Effector memory CD4-positive, alpha-beta T cell (primary cell): ENCODE results near the gene RBFA.
"Not testable (repeated sequence)": the region's sequence is repeated elsewhere in the genome, so short reads cannot be mapped to it uniquely, and the experiment has no call there.

Experiments
- DNase-seq, 3 donors: peaks; one replicate each; pipeline ENCODE4 v3.0.0-alpha.2; 2020
- H3K27ac ChIP-seq: 2 replicates; pipeline ENCODE4 v1.7.0; 2013; ENCODE audit warnings: mild to moderate bottlenecking, low read length, moderate library complexity; ENCODE audit not compliant: insufficient read depth, poor library complexity, severe bottlenecking
- H3K27me3 ChIP-seq: replicated peaks from 2 replicates; pipeline ENCODE4 v1.7.0; 2013; ENCODE audit warnings: mild to moderate bottlenecking, low read length; ENCODE audit not compliant: insufficient read depth, control insufficient read depth, poor library complexity, severe bottlenecking
- H3K36me3 ChIP-seq: 2 replicates; pipeline ENCODE4 v1.7.0; 2013; ENCODE audit warnings: mild to moderate bottlenecking, low read length, moderate library complexity; ENCODE audit not compliant: control insufficient read depth, insufficient read depth
- H3K4me1 ChIP-seq: 2 replicates; pipeline ENCODE4 v1.7.0; 2013; ENCODE audit warnings: low read length, mild to moderate bottlenecking; ENCODE audit not compliant: control insufficient read depth, insufficient read depth, poor library complexity, severe bottlenecking
- H3K4me3 ChIP-seq: 2 replicates; pipeline ENCODE4 v1.7.0; 2013; ENCODE audit warnings: low read length, low read depth, mild to moderate bottlenecking; ENCODE audit not compliant: insufficient read depth, poor library complexity, severe bottlenecking
- H3K9me3 ChIP-seq: 2 replicates; pipeline ENCODE4 v1.7.0; 2013; ENCODE audit warnings: mild to moderate bottlenecking, low read length, moderate library complexity; ENCODE audit not compliant: control insufficient read depth

RBFA gene

GRCh38 chr18:80000877-80001276 lies 33.4 kb upstream of the RBFA start:
- no peaks in the 10 kb centered on the region for H3K36me3 ChIP-seq
- no peaks in the 10 kb centered on the region for H3K27me3 ChIP-seq
- no peak for DNase-seq
- no peak overlapping the region for H3K4me3 ChIP-seq
- no peak overlapping the region for H3K27ac ChIP-seq
- H3K9me3 ChIP-seq, result no peaks in the 10 kb centered on the region
- H3K4me1 ChIP-seq, result no peaks in the 10 kb centered on the region

- Histone ChIP-seq H3K27me3 (no peaks in the 10 kb centered on the region), H3K4me1 (no peaks in the 10 kb centered on the region), H3K27ac (no peak overlapping the region)
Observed at GRCh38 chr18:80002468-80002867, 31.8 kb upstream of the RBFA start.

GRCh38 chr18:80004600-80005342 lies 29.5 kb upstream of the RBFA start:
- Histone ChIP-seq H3K4me3 (no peak overlapping the region), H3K4me1 (no peaks in the 10 kb centered on the region), H3K27me3 (no peaks in the 10 kb centered on the region)

More at GRCh38 chr18:80002468-80002867, 31.8 kb upstream of the RBFA start:
- Histone ChIP-seq H3K9me3 (no peaks in the 10 kb centered on the region), H3K36me3 (no peaks in the 10 kb centered on the region), H3K4me3 (no peak overlapping the region)
- no peak for DNase-seq

GRCh38 chr18:80006724-80007123 lies 27.5 kb upstream of the RBFA start:
- H3K4me1 ChIP-seq, result no peaks in the 10 kb centered on the region
- H3K27ac ChIP-seq, result no peak overlapping the region
- no peaks in the 10 kb centered on the region for H3K36me3 ChIP-seq
- no peak overlapping the region for H3K4me3 ChIP-seq
- no peak for DNase-seq
- H3K9me3 ChIP-seq, result no peaks in the 10 kb centered on the region
- H3K27me3 ChIP-seq, result no peaks in the 10 kb centered on the region

More at GRCh38 chr18:80004600-80005342, 29.5 kb upstream of the RBFA start:
- H3K36me3 ChIP-seq, result no peaks in the 10 kb centered on the region
- no peaks in the 10 kb centered on the region for H3K9me3 ChIP-seq
- no peak overlapping the region for H3K27ac ChIP-seq
- no peak for DNase-seq

- H3K9me3 ChIP-seq, result no peaks in the 10 kb centered on the region
- no peaks in the 10 kb centered on the region for H3K27me3 ChIP-seq
- DNase-seq, result no peak
- H3K4me1 ChIP-seq, result no peaks in the 10 kb centered on the region
- H3K36me3 ChIP-seq, result no peaks in the 10 kb centered on the region
- H3K27ac ChIP-seq, result no peak overlapping the region
- no peak overlapping the region for H3K4me3 ChIP-seq
Observed at GRCh38 chr18:80009661-80010550, 24.3 kb upstream of the RBFA start.

GRCh38 chr18:80010551-80010906 lies 23.7 kb upstream of the RBFA start:
- Histone ChIP-seq H3K9me3 (no peaks in the 10 kb centered on the region), H3K4me3 (no peak overlapping the region), H3K36me3 (no peaks in the 10 kb centered on the region), H3K27ac (no peak overlapping the region), H3K4me1 (no peaks in the 10 kb centered on the region), H3K27me3 (no peaks in the 10 kb centered on the region)
- no peak for DNase-seq

GRCh38 chr18:80011496-80012137 lies 22.6 kb upstream of the RBFA start:
- not testable (repeated sequence) for DNase-seq, H3K9me3 ChIP-seq, H3K36me3 ChIP-seq, H3K4me1 ChIP-seq, H3K27ac ChIP-seq, H3K4me3 ChIP-seq, H3K27me3 ChIP-seq

- Histone ChIP-seq H3K27ac (no peak overlapping the region), H3K9me3 (no peaks in the 10 kb centered on the region), H3K4me3 (no peak overlapping the region), H3K4me1 (no peaks in the 10 kb centered on the region), H3K27me3 (no peaks in the 10 kb centered on the region), H3K36me3 (no peaks in the 10 kb centered on the region)
- DNase-seq, result no peak
Observed at GRCh38 chr18:80012714-80013113, 21.5 kb upstream of the RBFA start.

- DNase-seq, result no peak
- Histone ChIP-seq H3K4me3 (no peak overlapping the region), H3K27me3 (no peaks in the 10 kb centered on the region), H3K9me3 (peaks cover 58% of the 10 kb centered on the region), H3K36me3 (no peaks in the 10 kb centered on the region), H3K27ac (no peak overlapping the region), H3K4me1 (no peaks in the 10 kb centered on the region)
Observed at GRCh38 chr18:80022613-80023012, 11.6 kb upstream of the RBFA start.

- Histone ChIP-seq H3K4me1 (no peaks in the 10 kb centered on the region), H3K36me3 (no peaks in the 10 kb centered on the region), H3K27me3 (no peaks in the 10 kb centered on the region), H3K9me3 (peaks cover 58% of the 10 kb centered on the region), H3K27ac (no peak overlapping the region), H3K4me3 (no peak overlapping the region)
- no peak for DNase-seq
Observed at GRCh38 chr18:80023173-80023572, 11.1 kb upstream of the RBFA start.
